SK-N-SH treated with all-trans-retinoic acid at 6 μM for 48 hours (cell line): ENCODE data around the gene XRCC3.

Experiments
- ATAC-seq: fragments of 200-7000 bp; cut with Tn5 transposase; 3 replicates; pipeline ENCODE4 v1.9.1; 2020; ENCODE audit warnings: mild to moderate bottlenecking, moderate library complexity
- ARNTL ChIP-seq: fragments of 450-650 bp; formaldehyde crosslinking; IDR thresholded peaks from 2 replicates; pipeline ENCODE4 v1.5.0; 2020; ENCODE audit warnings: low read depth, mild to moderate bottlenecking, moderate library complexity, borderline replicate concordance
- BACH2 ChIP-seq: fragments of 250-450 bp; sonication (Bioruptor Pico); IDR thresholded peaks from 2 replicates; pipeline ENCODE4 v1.9.0; 2021; ENCODE audit warnings: mild to moderate bottlenecking, borderline replicate concordance
- CREB5 ChIP-seq: fragments of 250-450 bp; sonication (Bioruptor Pico); IDR thresholded peaks from 2 replicates; pipeline ENCODE4 v1.5.1; 2020; ENCODE audit warnings: low read depth, mild to moderate bottlenecking, moderate library complexity
- CSDC2 ChIP-seq: fragments of 250-450 bp; sonication (Bioruptor Pico); IDR thresholded peaks from 2 replicates; pipeline ENCODE4 v1.5.0; 2020; ENCODE audit warnings: mild to moderate bottlenecking, moderate library complexity
- ISL1 ChIP-seq: fragments of 250-450 bp; sonication (Bioruptor Pico); IDR thresholded peaks from 2 replicates; pipeline ENCODE4 v2.1.2; 2022; ENCODE audit warnings: mild to moderate bottlenecking, moderate library complexity
- OSR1 ChIP-seq: fragments of 250-450 bp; sonication (Bioruptor Pico); IDR thresholded peaks from 2 replicates; pipeline ENCODE4 v1.8.0; 2022; ENCODE audit warnings: moderate library complexity, mild to moderate bottlenecking, inconsistent platforms
- POU6F1 ChIP-seq: fragments of 250-450 bp; sonication (Bioruptor Pico); IDR thresholded peaks from 2 replicates; pipeline ENCODE4 v1.8.0; 2021; ENCODE audit warnings: low read depth, mild to moderate bottlenecking, moderate library complexity, borderline replicate concordance
- PPARA ChIP-seq: fragments of 250-450 bp; sonication (Bioruptor Pico); IDR thresholded peaks from 2 replicates; pipeline ENCODE4 v1.5.0; 2020; ENCODE audit warnings: mild to moderate bottlenecking, borderline replicate concordance
- RARB ChIP-seq: fragments of 250-450 bp; sonication (Bioruptor Pico); IDR thresholded peaks from 2 replicates; pipeline ENCODE4 v1.8.0; 2021; ENCODE audit warnings: mild to moderate bottlenecking, moderate library complexity
- SNAI2 ChIP-seq: fragments of 250-450 bp; sonication (Bioruptor Pico); IDR thresholded peaks from 2 replicates; pipeline ENCODE4 v1.5.0; 2020; ENCODE audit warnings: mild to moderate bottlenecking, moderate library complexity
- TCF4 ChIP-seq: fragments of 250-450 bp; sonication (Bioruptor Pico); IDR thresholded peaks from 2 replicates; pipeline ENCODE4 v1.8.0; 2021; ENCODE audit warnings: mild to moderate bottlenecking, moderate library complexity, borderline replicate concordance
- TOX ChIP-seq: fragments of 250-450 bp; sonication (Bioruptor Pico); IDR thresholded peaks from 2 replicates; pipeline ENCODE4 v1.8.0; 2021; ENCODE audit warnings: mild to moderate bottlenecking, moderate library complexity, borderline replicate concordance
- ZFP3 ChIP-seq: fragments of 250-450 bp; sonication (Bioruptor Pico); IDR thresholded peaks from 2 replicates; pipeline ENCODE4 v1.5.0; 2020; ENCODE audit warnings: mild to moderate bottlenecking, moderate library complexity
- ZFP30 ChIP-seq: fragments of 450-650 bp; formaldehyde crosslinking; IDR thresholded peaks from 2 replicates; pipeline ENCODE4 v1.5.0; 2022; ENCODE audit warnings: mild to moderate bottlenecking, moderate library complexity
- ZNF565 ChIP-seq: fragments of 450-650 bp; formaldehyde crosslinking; conservative IDR thresholded peaks from 2 replicates; pipeline ENCODE4 v1.5.0; 2020; ENCODE audit warnings: low read depth, mild to moderate bottlenecking, moderate library complexity
- ZNF8 ChIP-seq: fragments of 450-650 bp; formaldehyde crosslinking; IDR thresholded peaks from 2 replicates; pipeline ENCODE4 v1.5.0; 2020; ENCODE audit warnings: mild to moderate bottlenecking, moderate library complexity
- TF ChIP-seq, protein P1 (sequence below): fragments of 250-450 bp; sonication (Bioruptor Pico); IDR thresholded peaks from 2 replicates; pipeline ENCODE4 v1.5.0; 2020; ENCODE audit warnings: mild to moderate bottlenecking, moderate library complexity

XRCC3 gene

GRCh38 chr14:103684871-103685270, 30.4 kb downstream of the XRCC3 start (continued):
- TF ChIP-seq ARNTL, result no peak
- TF ChIP-seq ZFP30 (CRISPR knock-in tag), result no peak

DNA sequence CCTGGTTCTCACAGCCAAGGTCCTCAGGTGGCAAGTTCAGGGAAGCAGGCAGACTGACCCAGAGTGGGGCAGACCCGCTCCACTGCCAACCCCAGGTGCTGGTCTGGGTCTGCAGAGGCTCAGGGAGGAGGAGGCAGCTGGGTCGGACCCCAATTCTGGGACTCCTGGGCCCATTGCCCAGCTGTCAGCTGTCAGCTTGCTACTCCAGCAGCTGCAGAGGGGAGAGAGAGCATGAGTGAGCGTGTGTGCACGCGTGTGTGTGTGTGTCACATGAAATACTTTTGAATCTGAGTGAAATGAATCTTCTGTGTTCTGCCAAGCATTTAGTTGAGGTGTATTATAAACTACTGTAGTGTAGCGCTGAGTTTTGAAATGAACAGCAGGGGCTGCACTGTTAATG, 30.8 kb downstream of the XRCC3 start:
- TF ChIP-seq TCF4 (CRISPR knock-in tag) (no peak), ZNF8 (no peak), CSDC2 (CRISPR knock-in tag) (no peak), PPARA (no peak), POU6F1 (CRISPR knock-in tag) (no peak), OSR1 (CRISPR knock-in tag) (no peak), BACH2 (CRISPR knock-in tag) (no peak), SNAI2 (CRISPR knock-in tag) (no peak), ZFP30 (CRISPR knock-in tag) (no peak), TOX (CRISPR knock-in tag) (no peak), ZFP3 (CRISPR knock-in tag) (no peak), ZNF565 (CRISPR knock-in tag) (no peak), ARNTL (no peak)
- TF ChIP-seq, protein P1, sequence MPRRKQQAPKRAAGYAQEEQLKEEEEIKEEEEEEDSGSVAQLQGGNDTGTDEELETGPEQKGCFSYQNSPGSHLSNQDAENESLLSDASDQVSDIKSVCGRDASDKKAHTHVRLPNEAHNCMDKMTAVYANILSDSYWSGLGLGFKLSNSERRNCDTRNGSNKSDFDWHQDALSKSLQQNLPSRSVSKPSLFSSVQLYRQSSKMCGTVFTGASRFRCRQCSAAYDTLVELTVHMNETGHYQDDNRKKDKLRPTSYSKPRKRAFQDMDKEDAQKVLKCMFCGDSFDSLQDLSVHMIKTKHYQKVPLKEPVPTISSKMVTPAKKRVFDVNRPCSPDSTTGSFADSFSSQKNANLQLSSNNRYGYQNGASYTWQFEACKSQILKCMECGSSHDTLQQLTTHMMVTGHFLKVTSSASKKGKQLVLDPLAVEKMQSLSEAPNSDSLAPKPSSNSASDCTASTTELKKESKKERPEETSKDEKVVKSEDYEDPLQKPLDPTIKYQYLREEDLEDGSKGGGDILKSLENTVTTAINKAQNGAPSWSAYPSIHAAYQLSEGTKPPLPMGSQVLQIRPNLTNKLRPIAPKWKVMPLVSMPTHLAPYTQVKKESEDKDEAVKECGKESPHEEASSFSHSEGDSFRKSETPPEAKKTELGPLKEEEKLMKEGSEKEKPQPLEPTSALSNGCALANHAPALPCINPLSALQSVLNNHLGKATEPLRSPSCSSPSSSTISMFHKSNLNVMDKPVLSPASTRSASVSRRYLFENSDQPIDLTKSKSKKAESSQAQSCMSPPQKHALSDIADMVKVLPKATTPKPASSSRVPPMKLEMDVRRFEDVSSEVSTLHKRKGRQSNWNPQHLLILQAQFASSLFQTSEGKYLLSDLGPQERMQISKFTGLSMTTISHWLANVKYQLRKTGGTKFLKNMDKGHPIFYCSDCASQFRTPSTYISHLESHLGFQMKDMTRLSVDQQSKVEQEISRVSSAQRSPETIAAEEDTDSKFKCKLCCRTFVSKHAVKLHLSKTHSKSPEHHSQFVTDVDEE, result no peak

GRCh38 chr14:103683139-103683538, 32.1 kb downstream of the XRCC3 start:
- ATAC-seq, result no peak

More for the DNA sequence above, 30.8 kb downstream of the XRCC3 start:
- no peak for ATAC-seq

More at GRCh38 chr14:103683139-103683538, 32.1 kb downstream of the XRCC3 start:
- no peak for TF ChIP-seq RARB (CRISPR knock-in tag)
- TF ChIP-seq ZFP30 (CRISPR knock-in tag), result no peak
- TF ChIP-seq CSDC2 (CRISPR knock-in tag), result no peak
- no peak for TF ChIP-seq PPARA
- no peak for TF ChIP-seq ZFP3 (CRISPR knock-in tag)
- no peak for TF ChIP-seq CREB5 (CRISPR knock-in tag)
- TF ChIP-seq, protein P1, result no peak
- TF ChIP-seq ISL1, result no peak
- TF ChIP-seq TCF4 (CRISPR knock-in tag), result no peak
